Fibroblast of the aortic adventitia (primary cell): ENCODE measurements around the gene KCNA3. TPM values are rescaled to one million over a fixed set of nuclear protein-coding genes. Genes with fewer than 3 reads are reported as not detected.
A peak's percentile ranks its signal among the peaks of the same experiment; 100 is the strongest.

ENCODE experiments used
- DNase-seq: peaks from one replicate; pipeline ENCODE4 v3.0.0-alpha.2; 2010; ENCODE audit warnings: low read depth
- H3K4me3 ChIP-seq: 2 replicates; pipeline ENCODE4 v1.5.1; 2011; ENCODE audit warnings: low read depth, mild to moderate bottlenecking, control low read depth, low read length, moderate library complexity
- total RNA-seq: library from RNA; depleted of rRNA; stranded (reverse); fragments of >200 nt; gene quantifications from 2 replicates; pipeline ENCODE4 v1.2.3, GENCODE V29; 2012; ENCODE audit warnings: low replicate concordance
- TF ChIP-seq, protein P1 (sequence below): IDR thresholded peaks from 2 replicates; pipeline ENCODE4 v1.5.1; 2011; ENCODE audit warnings: mild to moderate bottlenecking, low read length, control low read depth, inconsistent platforms; ENCODE audit not compliant: insufficient read depth

Gene KCNA3
- total RNA-seq, 1 donor, result under 0.01 TPM

DNA sequence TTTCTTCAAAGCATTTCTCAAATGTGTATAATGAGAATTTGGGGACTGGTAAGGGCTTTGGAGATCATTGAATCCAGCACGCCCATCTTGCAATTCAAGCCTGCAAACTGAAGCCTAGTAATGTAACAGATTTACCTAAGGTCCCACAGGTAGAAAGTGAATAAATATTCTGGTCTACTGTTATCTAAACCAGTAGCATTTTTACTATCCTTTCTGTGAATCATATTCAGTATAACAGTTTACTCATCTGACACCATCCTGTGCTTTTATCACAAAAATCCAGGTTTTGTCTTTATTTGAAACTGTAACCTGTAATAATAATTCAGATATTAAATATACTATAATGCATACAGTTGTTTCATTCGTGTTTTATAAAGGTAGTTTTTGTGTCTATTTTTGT is 17.4 kb downstream of the KCNA3 start:
- DNase-seq, result no peak
- H3K4me3 ChIP-seq, result no peak overlapping the region
- TF ChIP-seq, protein P1, sequence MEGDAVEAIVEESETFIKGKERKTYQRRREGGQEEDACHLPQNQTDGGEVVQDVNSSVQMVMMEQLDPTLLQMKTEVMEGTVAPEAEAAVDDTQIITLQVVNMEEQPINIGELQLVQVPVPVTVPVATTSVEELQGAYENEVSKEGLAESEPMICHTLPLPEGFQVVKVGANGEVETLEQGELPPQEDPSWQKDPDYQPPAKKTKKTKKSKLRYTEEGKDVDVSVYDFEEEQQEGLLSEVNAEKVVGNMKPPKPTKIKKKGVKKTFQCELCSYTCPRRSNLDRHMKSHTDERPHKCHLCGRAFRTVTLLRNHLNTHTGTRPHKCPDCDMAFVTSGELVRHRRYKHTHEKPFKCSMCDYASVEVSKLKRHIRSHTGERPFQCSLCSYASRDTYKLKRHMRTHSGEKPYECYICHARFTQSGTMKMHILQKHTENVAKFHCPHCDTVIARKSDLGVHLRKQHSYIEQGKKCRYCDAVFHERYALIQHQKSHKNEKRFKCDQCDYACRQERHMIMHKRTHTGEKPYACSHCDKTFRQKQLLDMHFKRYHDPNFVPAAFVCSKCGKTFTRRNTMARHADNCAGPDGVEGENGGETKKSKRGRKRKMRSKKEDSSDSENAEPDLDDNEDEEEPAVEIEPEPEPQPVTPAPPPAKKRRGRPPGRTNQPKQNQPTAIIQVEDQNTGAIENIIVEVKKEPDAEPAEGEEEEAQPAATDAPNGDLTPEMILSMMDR, result no peak

DNA sequence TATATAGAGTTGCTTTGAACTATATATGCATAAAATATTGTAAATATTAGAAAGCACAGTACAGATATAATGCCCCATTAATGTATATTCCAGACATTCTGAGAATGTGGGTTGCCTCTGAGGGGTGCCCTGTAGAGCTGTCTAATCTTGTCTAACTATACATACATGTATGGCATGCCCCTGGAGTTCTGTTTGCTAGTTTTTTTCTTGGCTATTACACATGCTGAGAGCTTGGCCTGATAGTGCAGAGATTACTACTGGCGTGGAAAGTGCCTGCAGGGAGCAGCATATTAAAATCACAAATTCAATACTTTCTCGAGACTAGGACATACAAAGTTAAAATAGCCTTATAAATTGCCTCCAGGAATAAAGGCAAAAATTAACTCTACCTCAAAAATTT is 24.1 kb downstream of the KCNA3 start:
- no peak overlapping the region for H3K4me3 ChIP-seq

DNA sequence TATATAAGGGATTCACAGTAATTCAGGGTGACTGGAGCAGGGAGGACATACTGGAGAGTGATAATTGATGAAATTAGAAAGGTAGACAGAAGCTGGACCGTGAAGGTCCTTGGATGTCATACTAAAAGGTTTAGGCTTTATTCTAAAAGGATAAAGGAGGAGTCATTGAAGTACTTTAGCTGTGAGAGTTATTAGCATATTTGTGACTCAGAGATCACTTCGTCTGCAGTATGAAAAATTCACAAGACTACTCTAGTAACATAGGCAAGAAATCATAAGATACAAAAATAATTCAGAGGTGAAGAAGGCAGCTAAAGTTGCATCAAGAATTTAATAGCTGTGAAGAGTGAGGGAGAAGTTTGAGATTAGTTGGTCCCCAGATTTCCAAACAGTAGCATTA is 26.3 kb downstream of the KCNA3 start:
- no peak overlapping the region for H3K4me3 ChIP-seq
- no peak for DNase-seq
- TF ChIP-seq, protein P1, result no peak

More for the DNA sequence above, 24.1 kb downstream of the KCNA3 start:
- DNase-seq, result no peak
- TF ChIP-seq, protein P1, result no peak

DNA sequence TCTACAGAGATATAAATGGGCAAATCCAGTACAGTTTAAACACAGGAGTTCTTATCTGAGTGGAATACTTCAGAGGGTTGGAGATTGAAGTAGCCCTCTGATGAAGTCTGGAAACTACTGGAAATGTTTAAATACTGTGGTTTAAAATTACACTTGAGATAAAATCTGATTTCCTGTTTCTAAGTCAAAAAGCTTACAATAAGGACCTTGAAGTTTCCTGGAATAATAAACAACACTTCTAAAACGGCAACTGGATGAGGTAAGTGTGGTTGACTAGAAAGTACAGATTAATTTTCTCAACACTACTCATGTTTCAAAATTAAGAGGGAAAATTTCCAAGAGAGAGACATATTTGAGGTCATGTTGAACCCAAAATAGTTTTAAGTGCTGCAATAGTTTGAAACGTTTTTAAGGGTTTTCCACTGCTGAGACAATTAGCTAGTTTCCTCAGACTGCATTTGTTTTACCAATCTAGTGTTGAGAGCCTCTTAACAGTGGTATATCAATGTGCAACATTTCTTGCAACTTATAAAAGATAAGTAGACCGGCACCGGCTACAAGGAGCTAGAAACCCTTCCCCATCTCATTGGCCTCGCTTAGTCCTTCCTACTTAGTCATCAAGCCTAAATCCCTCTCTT is 27.4 kb downstream of the KCNA3 start:
- H3K4me3 ChIP-seq, result no peak overlapping the region
- DNase-seq, result peak; percentile 31
- TF ChIP-seq, protein P1, result no peak

DNA sequence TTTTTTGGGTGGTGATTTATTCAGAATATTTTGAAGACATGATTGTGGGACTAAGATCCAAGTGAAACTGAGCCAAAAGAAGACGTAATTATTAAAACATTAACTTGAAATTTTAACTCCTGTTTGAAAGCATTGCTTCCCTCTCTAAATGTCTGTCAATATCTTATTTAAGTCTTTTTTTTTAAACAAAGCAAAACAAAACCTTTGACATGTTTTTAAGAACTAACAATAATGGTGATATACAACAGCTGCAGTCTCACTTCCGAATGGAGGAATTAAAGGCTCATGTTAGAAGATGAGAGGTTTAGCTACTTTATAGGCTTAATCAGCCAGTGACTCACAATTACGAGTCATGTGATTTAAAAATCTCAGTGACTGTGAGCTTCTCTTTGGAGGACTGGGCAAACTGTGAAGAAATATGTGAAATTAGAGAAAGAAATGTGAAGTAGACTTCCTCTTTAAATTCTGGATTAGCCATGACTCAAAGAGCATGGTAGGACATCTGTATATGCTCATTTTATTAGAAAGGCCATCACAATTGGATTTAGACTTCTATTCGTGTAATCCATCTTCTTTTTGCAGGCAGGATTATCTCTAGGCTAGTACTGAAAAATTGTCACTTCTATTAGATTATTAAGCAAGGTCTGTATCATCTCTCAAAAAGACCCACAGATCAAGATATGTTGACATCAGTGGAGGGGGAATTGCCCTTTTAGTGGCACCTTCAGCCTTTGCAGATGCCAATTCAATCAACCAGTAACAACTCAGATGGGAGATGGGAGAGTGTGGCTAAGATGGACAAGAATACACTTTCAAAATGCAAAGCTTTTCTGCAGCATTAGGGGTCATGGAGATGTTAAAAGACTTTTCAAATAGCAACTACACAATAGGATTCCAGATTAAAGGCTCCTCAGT is 28.7 kb downstream of the KCNA3 start:
- DNase-seq, result peak; percentile 36
- no peak overlapping the region for H3K4me3 ChIP-seq
- TF ChIP-seq, protein P1, result no peak

DNA sequence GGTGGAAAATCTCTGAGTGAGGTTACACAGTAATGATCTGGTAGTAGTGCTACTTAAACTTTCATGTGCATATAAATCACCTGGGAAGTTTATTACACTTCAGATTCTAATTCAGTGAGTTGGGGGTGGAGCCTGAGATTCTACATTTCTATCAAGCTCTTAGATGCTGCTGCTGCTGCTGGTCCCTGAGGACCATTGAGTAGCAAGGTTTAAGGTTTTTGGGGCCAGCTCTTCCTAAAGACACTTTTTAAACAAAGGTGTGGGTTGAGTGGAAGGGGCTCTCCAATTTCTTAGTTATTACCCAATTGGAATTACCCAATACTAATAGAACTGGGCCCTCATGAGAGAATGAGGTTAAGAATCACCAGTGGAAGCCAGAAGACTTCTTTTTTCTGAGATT is 29.5 kb downstream of the KCNA3 start:
- TF ChIP-seq, protein P1, result no peak
- DNase-seq, result no peak
- H3K4me3 ChIP-seq, result no peak overlapping the region
